RWPE1 (cell line): ENCODE results near the gene TCERG1L.

Source experiments
- CTCF ChIA-PET: fragments of 350-600 bp; sonication (Branson Sonifier 250); formaldehyde crosslinking; extraction: SDS; loops from one replicate; lab custom pipeline; 2021; lab: Yijun Ruan, JAX
- POLR2A ChIA-PET: fragments of 400-600 bp; formaldehyde crosslinking; extraction: SDS; loops from one replicate; lab custom pipeline; 2020; ENCODE audit warnings: antibody characterized with exemption; ENCODE audit not compliant: low non-redundant PET; lab: Yijun Ruan, JAX
- DNase-seq: peaks from one replicate; pipeline ENCODE4 v3.0.0; 2012; ENCODE audit warnings: low spot score
- H3K27ac ChIP-seq: fragments of 450-650 bp; 2 replicates; pipeline ENCODE4 v1.5.1; 2017
- CTCF ChIP-seq: fragments of 450-650 bp; conservative IDR thresholded peaks from 2 replicates; pipeline ENCODE4 v1.5.1; 2017; ENCODE audit warnings: low read depth, mild to moderate bottlenecking

TCERG1L gene

GRCh38 chr10:131167036-131167860, 144.3 kb downstream of the TCERG1L start:
- POLR2A ChIA-PET, result no interaction called here
- no peak for TF ChIP-seq CTCF
- CTCF ChIA-PET, result interaction anchor here (0.7 kb wide), 1 partner anchor 1998 kb away, joined by 3 read pairs; no protein-coding TSS in a partner anchor
- no peak overlapping the region for H3K27ac ChIP-seq
- no peak for DNase-seq

- H3K27ac ChIP-seq, result no peak overlapping the region
- TF ChIP-seq CTCF, result no peak
- CTCF ChIA-PET, result no interaction called here
- no peak for DNase-seq
- POLR2A ChIA-PET, result no interaction called here
These were observed 145.0 kb downstream of the TCERG1L start for GRCh38 chr10:131166486-131166885.

GRCh38 chr10:131165092-131165491, 146.4 kb downstream of the TCERG1L start:
- no peak overlapping the region for H3K27ac ChIP-seq
- DNase-seq, result no peak
- ChIA-PET POLR2A (no interaction called here), CTCF (no interaction called here)
- no peak for TF ChIP-seq CTCF

GRCh38 chr10:131162866-131163843, 148.4 kb downstream of the TCERG1L start:
- ChIA-PET POLR2A (interaction anchor here (0.6 kb wide), 1 partner anchor 42 kb away, joined by 3 read pairs; no protein-coding TSS in a partner anchor), CTCF (no interaction called here)
- TF ChIP-seq CTCF, result no peak
- no peak for DNase-seq
- no peak overlapping the region for H3K27ac ChIP-seq

- DNase-seq, result no peak
- H3K27ac ChIP-seq, result no peak overlapping the region
- ChIA-PET CTCF (no interaction called here), POLR2A (interaction anchor here (0.6 kb wide), 1 partner anchor 43 kb away, joined by 3 read pairs; no protein-coding TSS in a partner anchor)
- TF ChIP-seq CTCF, result no peak
These were observed 149.3 kb downstream of the TCERG1L start for GRCh38 chr10:131162211-131162610.

GRCh38 chr10:131161087-131161486, 150.4 kb downstream of the TCERG1L start:
- no peak for DNase-seq
- no peak overlapping the region for H3K27ac ChIP-seq
- no peak for TF ChIP-seq CTCF
- ChIA-PET CTCF (no interaction called here), POLR2A (no interaction called here)
